ENCODE data around the gene PSMD11. TPM values are rescaled to one million over a fixed set of nuclear protein-coding genes. Genes with fewer than 3 reads are reported as not detected.

The PSMD11 gene
- total RNA-seq, 1 donor from 2014 or later: 144 TPM

DNA sequence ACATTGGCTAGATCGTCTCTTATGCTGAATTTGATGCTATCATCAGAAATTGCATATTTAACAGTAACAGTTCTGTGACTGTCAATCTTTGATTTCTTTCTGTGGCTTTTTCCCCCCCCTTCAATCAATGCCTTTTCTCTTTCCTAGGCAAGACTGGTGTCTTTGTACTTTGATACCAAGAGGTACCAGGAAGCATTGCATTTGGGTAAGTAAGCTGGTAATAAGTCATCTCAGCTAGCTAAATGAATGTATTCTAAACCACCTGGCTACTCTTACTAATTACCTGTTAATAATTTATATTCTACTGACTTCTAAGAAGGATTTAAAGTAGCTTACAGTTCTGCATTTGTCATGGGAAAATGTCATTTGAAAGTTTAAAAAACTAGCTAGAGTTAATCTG, 20.1 kb downstream of the PSMD11 start:
- DNase-seq (ENCODE audit: low read depth, low spot score): no peak

- no peak for DNase-seq (ENCODE audit: low read depth, low spot score)
These were observed 23.6 kb downstream of the PSMD11 start for GRCh38 chr17:32467949-32468348.

DNA sequence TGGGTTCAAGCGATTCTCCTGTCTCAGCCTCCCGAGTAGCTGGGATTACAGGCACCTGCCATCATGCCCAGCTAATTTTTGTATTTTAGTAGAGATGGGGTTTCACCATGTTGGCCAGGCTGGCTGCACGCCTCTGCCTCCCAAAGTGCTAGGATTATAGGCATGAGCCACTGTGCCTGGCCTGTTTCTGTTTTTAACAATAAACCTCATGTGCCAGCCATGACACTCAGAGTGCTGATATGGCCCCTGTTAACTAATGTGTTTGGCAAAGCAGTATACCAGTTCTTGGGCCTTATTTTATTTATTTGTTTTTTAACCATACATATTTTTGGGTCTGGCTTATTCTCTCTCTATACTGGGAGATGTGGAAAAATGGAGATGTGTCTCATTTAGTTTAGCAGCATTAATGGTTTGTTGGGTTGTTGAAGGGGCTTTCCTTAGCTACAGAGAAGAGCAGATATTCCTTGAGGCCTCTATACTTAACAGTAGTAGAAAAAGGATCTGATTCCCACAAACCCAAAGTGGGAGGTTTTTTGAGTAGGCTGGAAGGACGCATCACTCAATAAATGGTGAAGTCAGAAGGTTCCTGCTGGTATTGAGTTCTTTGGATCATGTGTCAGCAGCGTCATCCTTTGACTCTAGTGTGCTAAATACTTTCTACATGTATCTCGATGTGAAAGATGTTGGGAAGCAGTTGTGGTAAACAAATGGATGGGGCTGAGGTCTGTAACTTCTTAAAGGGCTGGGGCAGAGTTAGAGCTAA, 26.3 kb downstream of the PSMD11 start:
- no peak for DNase-seq (ENCODE audit: low read depth, low spot score)

DNA sequence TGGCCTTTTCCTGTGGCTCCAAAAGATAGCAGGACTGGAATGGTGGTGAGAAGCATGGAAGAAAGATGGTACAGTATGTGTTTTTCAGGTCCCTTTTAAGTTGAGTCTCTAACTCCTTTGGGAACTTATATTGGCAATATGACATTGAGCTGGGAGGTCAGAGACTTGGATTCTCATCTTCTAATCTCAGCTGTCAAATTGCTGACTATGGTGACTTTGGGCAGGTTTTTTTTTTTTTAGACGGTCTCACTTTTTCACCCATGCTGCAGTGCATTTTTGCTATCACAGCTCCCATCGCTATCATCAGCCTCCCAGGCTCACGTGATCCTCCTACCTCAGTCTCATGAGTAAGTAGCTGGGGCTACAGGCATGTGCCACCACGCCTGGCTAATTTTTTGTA, 27.3 kb downstream of the PSMD11 start:
- no peak for DNase-seq (ENCODE audit: low read depth, low spot score)

- no peak for DNase-seq (ENCODE audit: low read depth, low spot score)
These were observed 30.9 kb downstream of the PSMD11 start for GRCh38 chr17:32475258-32475657.

DNA sequence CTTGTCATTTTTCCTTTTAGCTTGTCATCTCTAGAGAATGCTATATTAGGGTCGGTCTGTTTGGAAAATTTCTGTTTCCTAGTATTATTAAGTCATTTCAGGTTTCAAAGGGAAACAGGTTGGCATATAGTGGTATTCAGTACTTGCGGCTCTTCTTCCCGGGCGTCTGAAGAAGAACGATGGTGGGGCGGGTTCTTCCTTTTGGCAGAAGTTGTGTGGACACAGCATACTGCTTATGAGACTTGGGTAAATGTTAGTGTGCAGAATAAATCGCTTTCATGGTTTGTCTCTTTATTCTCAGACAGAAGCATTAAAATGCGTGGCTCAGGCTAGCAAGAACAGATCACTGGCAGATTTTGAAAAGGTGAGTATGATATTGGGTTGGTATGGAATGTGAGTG, 32.9 kb downstream of the PSMD11 start:
- DNase-seq (ENCODE audit: low read depth, low spot score): no peak

DNA sequence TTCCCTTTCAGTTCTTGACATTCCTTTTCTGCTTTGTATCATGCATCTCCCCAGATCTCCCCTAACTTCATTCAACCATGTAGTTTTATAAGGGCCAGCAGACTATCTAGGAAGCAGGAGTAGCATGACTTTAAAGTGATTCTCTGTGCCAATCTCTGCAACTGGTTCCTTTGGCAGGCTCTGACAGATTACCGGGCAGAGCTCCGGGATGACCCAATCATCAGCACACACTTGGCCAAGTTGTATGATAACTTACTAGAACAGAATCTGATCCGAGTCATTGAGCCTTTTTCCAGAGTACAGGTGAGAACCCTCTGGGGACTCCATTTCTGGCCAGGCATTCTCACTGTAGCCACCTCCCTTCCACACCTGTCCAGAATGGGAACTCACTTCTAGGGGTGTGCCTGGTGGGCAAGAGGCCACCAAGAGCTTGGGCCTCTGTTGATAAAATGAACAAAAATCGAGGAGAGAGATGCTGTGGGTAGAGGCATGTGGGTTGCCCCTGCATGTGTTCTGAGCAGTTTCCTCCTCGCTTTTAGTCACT, 34.8 kb downstream of the PSMD11 start:
- DNase-seq (ENCODE audit: low read depth, low spot score): no peak

GRCh38 chr17:32481193-32481592, 36.9 kb downstream of the PSMD11 start:
- no peak for DNase-seq (ENCODE audit: low read depth, low spot score)

- DNase-seq (ENCODE audit: low read depth, low spot score): no peak
These were observed 38.4 kb downstream of the PSMD11 start for GRCh38 chr17:32482568-32483320.

GRCh38 chr17:32483451-32484019, 39.2 kb downstream of the PSMD11 start:
- DNase-seq (ENCODE audit: low read depth, low spot score): peak; percentile 35

DNA sequence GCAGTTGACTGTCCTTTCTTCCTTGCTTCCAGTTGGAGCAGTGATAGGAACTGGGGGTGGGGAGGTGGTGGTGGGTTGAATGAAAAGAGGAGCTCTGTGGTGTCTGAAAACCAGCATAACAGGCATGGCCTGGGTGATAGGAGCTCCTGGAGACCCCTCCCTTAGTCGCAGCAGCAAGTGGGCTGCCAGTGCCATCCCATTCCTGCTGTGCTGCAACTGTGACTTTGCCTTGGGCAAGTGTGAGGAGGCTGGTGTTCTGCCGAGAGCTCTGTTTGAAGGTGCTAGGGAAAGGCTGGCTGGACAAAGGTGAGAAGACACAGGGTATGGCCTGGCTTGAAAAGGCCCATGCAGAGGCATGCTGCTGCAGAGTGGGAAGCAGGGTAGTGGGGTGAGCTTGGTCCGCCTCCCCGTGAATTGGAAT, 39.7 kb downstream of the PSMD11 start:
- no peak for DNase-seq (ENCODE audit: low read depth, low spot score)

GRCh38 chr17:32484628-32485027, 40.3 kb downstream of the PSMD11 start:
- no peak for DNase-seq (ENCODE audit: low read depth, low spot score)

DNA sequence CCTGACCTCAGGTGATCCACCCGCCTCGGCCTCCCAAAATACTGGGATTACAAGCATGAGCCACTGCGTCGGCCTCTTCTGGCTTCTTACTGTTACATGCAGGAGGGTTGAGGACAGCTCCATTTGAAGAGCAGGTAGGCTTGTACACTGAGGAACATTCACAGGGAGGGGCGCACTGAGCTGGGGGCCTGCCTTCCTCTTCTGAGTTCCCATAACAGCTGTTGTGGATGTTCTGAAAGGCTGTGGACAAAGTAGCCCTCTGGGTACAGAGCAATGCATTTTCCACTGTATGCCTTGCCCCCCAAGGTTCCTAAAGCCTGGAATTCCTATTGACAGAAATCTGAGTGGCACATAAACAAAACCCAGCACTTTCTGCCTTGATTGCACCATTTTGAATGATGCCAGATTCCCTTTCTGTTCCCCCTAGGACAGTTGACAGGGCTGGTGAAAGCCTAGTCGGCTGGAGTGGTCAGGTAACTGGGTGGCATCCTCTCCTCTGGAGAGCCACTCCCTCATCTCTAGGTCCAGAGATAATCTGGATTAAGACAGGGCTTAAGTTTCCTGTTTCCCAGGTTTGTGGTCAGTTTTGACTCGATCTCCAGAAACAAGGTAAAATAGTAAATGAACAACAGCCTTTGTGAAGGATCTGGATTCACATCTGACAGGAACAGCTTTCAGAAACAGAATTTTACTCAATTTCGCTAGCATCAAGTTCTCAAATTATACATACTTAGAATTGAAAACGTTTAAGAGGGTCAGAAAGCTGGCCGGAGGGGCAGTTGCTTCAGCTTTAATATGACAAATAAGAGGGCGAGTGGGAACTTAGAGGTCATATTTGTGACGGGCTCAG, 41.2 kb downstream of the PSMD11 start:
- DNase-seq (ENCODE audit: low read depth, low spot score): no peak

- DNase-seq (ENCODE audit: low read depth, low spot score): peak; percentile 33
These were observed 41.9 kb downstream of the PSMD11 start for GRCh38 chr17:32486111-32486700.

GRCh38 chr17:32486701-32487472, 42.6 kb downstream of the PSMD11 start, which contains the start of gene CDK5R1:
TSS of gene CDK5R1 (plus strand) at chr17:32486993. CDS start at chr17:32487621, 628 bp downstream.
- no peak for DNase-seq (ENCODE audit: low read depth, low spot score)

DNA sequence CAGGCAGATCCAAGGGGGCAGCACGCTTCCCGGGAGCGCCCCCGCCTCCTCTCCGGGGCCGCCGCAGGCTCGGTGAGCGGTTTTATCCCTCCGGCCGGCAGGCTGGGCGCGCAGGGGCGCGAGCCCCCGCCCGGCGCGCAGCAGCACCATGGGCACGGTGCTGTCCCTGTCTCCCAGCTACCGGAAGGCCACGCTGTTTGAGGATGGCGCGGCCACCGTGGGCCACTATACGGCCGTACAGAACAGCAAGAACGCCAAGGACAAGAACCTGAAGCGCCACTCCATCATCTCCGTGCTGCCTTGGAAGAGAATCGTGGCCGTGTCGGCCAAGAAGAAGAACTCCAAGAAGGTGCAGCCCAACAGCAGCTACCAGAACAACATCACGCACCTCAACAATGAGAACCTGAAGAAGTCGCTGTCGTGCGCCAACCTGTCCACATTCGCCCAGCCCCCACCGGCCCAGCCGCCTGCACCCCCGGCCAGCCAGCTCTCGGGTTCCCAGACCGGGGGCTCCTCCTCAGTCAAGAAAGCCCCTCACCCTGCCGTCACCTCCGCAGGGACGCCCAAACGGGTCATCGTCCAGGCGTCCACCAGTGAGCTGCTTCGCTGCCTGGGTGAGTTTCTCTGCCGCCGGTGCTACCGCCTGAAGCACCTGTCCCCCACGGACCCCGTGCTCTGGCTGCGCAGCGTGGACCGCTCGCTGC, 43.3 kb downstream of the PSMD11 start:
- no peak for DNase-seq (ENCODE audit: low read depth, low spot score)

- no peak for DNase-seq (ENCODE audit: low read depth, low spot score)
These were observed 43.9 kb downstream of the PSMD11 start for GRCh38 chr17:32488177-32488542.

DNA sequence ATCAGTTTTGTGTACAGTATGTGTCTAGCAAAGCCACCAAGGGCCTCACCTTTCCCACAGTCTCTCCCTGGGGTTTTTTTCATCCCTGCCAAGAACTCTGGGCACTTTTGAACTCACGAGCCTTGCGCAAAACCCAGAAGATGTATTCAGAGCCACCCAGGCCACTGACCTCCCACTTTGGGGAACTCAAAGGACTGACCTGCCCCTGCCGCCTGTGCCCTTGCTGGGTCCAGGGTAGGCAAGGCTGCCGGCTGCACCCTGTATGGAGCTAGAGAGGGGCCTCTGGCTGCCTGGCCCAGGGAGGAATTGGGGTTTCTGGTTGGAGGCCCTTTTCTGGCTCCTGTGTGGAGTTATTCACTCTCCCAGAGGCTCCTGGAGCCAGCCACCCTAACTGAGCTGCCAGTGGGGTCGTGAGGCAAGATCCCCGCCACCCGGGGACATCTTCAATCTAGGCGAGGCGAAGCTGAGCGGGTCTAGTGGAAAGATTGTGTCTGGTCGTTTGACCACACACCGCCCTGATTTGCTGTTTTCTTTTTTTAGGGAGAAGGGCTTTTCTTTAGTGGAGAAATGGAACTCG, 44.4 kb downstream of the PSMD11 start:
- no peak for DNase-seq (ENCODE audit: low read depth, low spot score)
